ENCODE data around the gene ZNF655. TPM values are rescaled to one million over a fixed set of nuclear protein-coding genes. Genes with fewer than 3 reads are reported as not detected.

Gene ZNF655
- polyA plus RNA-seq, 1 experiment = 47.2 TPM

GRCh38 chr7:99621271-99621670 lies 62.8 kb downstream of the ZNF655 start:
- TF ChIP-seq CTCF (IDR thresholded peaks at IDR 0.05; ENCODE audit: insufficient read depth, low read depth, low read length) = no peak
- Histone ChIP-seq H3K27me3 (ENCODE audit: control insufficient read depth, insufficient read depth, low read length) (no peaks in the 10 kb centered on the region), H3K4me3 (ENCODE audit: low read depth, low read length) (no peak overlapping the region), H3K36me3 (ENCODE audit: control insufficient read depth, insufficient read depth, low read length) (peaks cover 46% of the 10 kb centered on the region)
- CTCF ChIA-PET = interaction anchor here (1.7 kb wide), 1 partner anchor 10 kb away, joined by 6 read pairs; no protein-coding TSS in a partner anchor
- DNase-seq (ENCODE audit: low read depth) = no peak
- POLR2A ChIA-PET = no interaction called here

GRCh38 chr7:99622596-99622995 lies 64.2 kb downstream of the ZNF655 start:
- Histone ChIP-seq H3K36me3 (ENCODE audit: control insufficient read depth, insufficient read depth, low read length) (peaks cover 48% of the 10 kb centered on the region), H3K4me3 (ENCODE audit: low read depth, low read length) (no peak overlapping the region), H3K27me3 (ENCODE audit: control insufficient read depth, insufficient read depth, low read length) (no peaks in the 10 kb centered on the region)
- no peak for DNase-seq (ENCODE audit: low read depth)
- ChIA-PET POLR2A (no interaction called here), CTCF (interaction anchor here (1.7 kb wide), 1 partner anchor 8 kb away, joined by 6 read pairs; no protein-coding TSS in a partner anchor)
- no peak for TF ChIP-seq CTCF (IDR thresholded peaks at IDR 0.05; ENCODE audit: insufficient read depth, low read depth, low read length)

GRCh38 chr7:99623091-99623693 lies 64.8 kb downstream of the ZNF655 start:
- H3K36me3 ChIP-seq (ENCODE audit: control insufficient read depth, insufficient read depth, low read length) = peaks cover 49% of the 10 kb centered on the region
- no peak for DNase-seq (ENCODE audit: low read depth)

GRCh38 chr7:99623702-99624447 lies 65.4 kb downstream of the ZNF655 start:
- Histone ChIP-seq H3K4me3 (ENCODE audit: low read depth, low read length) (no peak overlapping the region), H3K27me3 (ENCODE audit: control insufficient read depth, insufficient read depth, low read length) (no peaks in the 10 kb centered on the region), H3K36me3 (ENCODE audit: control insufficient read depth, insufficient read depth, low read length) (peaks cover 51% of the 10 kb centered on the region)
- ChIA-PET CTCF (interaction anchor here (1.0 to 1.4 kb wide), 2 partner anchors 8 to 9 kb away, joined by 3 to 7 read pairs; no protein-coding TSS in a partner anchor), POLR2A (no interaction called here)
- no peak for DNase-seq (ENCODE audit: low read depth)
- no peak for TF ChIP-seq CTCF (IDR thresholded peaks at IDR 0.05; ENCODE audit: insufficient read depth, low read depth, low read length)

More at GRCh38 chr7:99623091-99623693, 64.8 kb downstream of the ZNF655 start:
- CTCF ChIA-PET = no interaction called here
- no peak overlapping the region for H3K4me3 ChIP-seq (ENCODE audit: low read depth, low read length)
- POLR2A ChIA-PET = no interaction called here
- no peaks in the 10 kb centered on the region for H3K27me3 ChIP-seq (ENCODE audit: control insufficient read depth, insufficient read depth, low read length)
- TF ChIP-seq CTCF (IDR thresholded peaks at IDR 0.05; ENCODE audit: insufficient read depth, low read depth, low read length) = no peak

GRCh38 chr7:99624484-99624883 lies 66.0 kb downstream of the ZNF655 start:
- POLR2A ChIA-PET = no interaction called here
- Histone ChIP-seq H3K27me3 (ENCODE audit: control insufficient read depth, insufficient read depth, low read length) (no peaks in the 10 kb centered on the region), H3K4me3 (ENCODE audit: low read depth, low read length) (no peak overlapping the region), H3K36me3 (ENCODE audit: control insufficient read depth, insufficient read depth, low read length) (peaks cover 54% of the 10 kb centered on the region)
- DNase-seq (ENCODE audit: low read depth) = no peak
- CTCF ChIA-PET = interaction anchor here (1.0 to 1.4 kb wide), 2 partner anchors 8 to 9 kb away, joined by 3 to 7 read pairs; no protein-coding TSS in a partner anchor
- no peak for TF ChIP-seq CTCF (IDR thresholded peaks at IDR 0.05; ENCODE audit: insufficient read depth, low read depth, low read length)

Measured in BJ (cell line).